Stimulated activated CD4-positive, alpha-beta T cell treated with anti-CD3 and anti-CD28 coated beads, Interleukin-2, amount 100 ng/mL, for 48 hours (primary cell): ENCODE results near the gene PWP1.
"Not testable (repeated sequence)": the region's sequence is repeated elsewhere in the genome, so short reads cannot be mapped to it uniquely, and the experiment has no call there.

Source experiments
- DNase-seq, 2 donors: peaks; one replicate each; pipeline ENCODE4 v3.0.0-alpha.2; 2020

The PWP1 gene

DNA sequence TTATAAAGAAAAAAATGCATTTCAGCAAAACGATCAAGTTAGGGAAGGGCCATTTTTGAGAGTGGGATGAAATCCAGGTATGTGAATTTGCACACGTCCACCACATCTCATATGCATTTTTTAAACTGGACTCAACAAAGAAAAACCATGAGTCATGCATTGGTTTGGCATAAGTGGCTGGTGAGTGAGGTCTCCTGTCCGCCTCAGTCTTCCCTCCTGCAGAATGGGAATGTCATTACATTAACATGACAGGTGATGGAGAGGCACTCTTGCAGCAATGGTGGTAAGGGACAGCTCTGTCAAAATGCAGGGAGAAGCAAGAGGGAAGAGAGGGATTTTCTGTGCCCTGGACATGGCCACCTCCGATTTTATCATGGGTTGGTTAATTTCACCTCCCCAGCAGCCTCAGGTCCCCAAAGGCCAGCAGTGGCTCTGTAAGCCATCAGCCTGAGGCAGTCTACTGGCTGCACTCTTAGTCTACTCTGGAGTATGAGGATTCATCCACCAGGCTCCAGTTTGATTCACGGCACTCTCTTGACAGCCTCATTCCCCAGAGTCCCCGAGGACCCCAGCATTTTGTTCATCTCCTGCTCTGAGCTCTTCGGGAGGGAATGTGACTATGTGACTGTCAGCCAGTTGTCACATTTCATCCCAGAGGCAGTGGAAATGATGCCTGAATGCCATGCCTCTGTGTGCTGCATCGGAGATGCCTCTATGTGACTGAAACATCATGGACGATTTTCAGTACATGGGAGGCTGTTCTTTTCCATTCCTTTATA lies 17.1 kb upstream of the PWP1 start:
- no peak for DNase-seq

DNA sequence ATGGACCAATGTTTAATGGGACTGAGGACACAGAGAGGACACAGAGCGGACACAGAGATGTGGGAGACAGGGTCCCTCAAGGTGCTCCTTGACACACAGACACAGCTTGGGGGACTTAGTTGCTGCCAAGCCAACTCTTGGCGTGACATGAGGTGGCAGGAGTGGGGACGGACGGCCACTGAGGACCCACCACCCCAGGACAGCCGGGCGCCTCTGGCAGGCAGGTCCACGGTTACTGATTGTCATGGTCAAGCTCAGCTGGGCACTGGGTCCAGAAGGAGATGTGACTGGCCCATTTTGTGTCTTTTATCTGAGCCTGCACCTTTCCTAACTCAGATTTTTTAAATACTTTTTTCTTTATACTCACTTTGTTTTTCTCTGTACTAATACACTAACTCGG lies 15.7 kb upstream of the PWP1 start:
- no peak for DNase-seq

DNA sequence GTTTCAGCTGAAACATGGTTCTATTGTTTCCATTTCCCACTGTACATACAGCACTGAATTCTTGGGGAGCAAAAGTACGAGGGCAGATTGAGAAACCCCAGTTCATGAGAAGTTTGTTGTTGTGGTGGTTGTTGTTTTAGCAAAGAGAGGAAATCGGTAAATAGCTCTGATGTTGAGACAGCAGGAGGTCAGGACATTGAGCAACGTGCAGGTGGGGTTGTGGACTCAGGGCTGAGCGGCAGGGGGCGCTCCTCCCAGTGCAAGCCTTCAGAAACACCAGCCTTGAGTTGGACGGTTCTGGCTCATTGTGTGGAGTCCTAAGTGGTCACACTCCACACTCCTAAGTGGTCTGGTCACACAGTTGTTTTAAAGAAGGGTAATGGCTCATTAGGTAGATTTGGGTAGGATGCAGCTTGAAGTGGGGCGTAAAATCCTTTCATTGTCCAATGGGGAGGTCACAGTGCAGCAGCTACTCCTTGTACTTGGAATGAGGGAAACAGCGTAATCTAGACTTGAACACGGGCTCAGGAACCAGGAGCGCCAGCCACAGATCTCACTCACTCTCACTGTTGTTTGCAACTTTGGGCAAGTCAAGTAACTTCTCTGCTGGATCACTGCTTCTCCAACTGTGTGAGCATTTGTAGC lies 14.5 kb upstream of the PWP1 start:
- peak; percentile 28 to 37 for DNase-seq

DNA sequence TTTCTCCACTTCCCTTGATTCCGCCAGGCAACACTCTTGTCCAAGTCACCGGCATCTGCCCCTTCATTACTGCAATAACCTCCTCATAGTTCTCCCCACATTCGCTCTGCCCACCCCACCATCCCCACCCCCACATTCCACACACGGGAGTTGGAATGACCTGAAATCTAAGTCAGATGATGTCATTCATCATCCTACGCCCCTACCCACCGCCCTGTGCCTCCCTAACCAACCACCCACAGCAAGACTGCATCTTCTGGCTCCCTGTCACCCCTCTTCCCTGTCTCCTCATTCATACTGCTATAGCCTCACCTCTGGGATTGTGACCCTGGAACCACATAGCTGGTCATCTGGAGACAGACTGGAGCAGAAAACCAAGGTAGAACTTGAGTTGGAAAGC lies 7.9 kb upstream of the PWP1 start:
- no peak for DNase-seq

DNA sequence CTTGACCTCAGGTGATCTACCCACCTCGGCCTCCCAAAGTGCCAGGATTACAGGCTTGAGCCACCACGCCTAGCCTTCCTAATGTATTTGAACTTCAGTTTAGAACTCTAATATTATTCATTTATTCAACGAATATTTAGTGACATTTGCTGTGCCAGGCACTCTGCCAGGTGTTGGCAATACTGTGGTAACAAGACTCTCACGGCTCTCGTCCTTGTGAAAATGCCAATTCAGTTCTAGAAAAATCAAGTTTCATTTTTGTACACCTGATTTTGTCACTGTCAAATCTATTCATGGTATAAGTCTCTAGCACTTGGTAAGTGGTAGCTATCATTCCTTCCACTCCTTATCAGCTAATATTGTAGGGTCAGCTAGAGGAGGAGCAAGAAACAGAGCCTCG lies 6.3 kb upstream of the PWP1 start:
- no peak for DNase-seq

DNA sequence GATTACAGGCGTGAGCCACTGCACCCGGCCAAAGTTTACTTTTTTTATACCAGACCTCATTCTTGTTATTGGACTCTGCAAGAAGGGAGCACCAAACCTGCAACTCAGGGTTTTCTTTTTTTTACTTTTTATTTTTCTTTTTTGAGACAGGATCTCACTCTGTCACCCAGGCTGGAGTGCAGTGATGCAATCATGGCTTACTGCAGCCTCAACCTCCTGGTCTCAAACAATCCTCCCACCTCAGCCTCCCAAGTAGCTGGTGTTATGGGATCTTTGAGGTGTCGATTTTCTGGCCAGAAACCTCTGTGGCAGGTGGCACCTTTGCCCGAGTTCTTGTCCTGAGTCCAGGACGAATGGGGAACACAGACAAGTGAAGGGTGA lies 4.2 kb upstream of the PWP1 start:
- no peak for DNase-seq

DNA sequence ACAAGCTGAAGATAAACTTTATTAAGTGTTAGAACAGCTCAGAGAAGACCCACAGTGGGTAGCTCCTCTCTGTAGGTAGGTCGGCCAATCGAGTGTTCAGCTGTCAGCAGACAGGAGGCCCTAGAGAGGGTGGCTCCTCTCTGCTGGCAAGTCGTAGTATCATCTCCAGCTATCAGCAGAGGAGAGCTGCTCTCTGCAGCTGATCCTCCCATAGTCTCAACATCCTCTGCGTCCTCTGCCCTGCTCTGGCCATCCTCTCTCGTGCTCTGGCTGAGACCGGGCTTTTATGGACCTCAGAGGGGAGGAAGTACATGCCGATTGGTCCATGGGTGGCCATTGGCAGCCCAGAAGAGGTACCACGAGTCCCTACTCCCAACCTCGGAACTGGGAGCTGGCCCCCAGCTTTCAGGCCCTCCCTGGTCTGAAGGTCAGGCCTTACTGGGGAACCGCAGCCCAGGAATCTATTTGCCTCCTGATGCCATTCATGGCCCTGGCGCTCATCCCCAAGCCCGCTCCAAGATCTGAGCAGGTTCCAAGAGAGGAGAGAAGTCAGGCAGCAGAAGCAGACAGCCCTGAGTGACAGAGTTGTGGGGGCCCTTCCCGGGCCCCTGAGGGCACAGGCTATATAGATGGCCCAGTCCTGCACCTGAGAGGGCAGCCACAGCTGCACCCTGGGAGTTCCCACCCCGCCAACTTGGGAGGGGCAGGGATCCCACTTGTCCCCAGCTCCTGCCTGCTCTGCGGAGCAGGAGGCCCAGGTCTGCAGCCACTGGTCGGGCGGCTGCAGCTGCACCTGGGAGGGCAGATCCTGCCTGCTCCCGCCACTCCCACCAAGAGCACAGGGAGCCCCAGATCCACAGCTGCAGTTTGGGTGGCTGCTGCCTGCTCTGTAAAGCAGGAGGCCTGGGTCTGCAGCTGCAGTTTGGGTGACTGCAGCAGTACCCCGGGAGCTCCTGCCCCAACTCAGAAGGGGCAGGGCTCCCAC lies 3.5 kb upstream of the PWP1 start:
- DNase-seq = no peak

DNA sequence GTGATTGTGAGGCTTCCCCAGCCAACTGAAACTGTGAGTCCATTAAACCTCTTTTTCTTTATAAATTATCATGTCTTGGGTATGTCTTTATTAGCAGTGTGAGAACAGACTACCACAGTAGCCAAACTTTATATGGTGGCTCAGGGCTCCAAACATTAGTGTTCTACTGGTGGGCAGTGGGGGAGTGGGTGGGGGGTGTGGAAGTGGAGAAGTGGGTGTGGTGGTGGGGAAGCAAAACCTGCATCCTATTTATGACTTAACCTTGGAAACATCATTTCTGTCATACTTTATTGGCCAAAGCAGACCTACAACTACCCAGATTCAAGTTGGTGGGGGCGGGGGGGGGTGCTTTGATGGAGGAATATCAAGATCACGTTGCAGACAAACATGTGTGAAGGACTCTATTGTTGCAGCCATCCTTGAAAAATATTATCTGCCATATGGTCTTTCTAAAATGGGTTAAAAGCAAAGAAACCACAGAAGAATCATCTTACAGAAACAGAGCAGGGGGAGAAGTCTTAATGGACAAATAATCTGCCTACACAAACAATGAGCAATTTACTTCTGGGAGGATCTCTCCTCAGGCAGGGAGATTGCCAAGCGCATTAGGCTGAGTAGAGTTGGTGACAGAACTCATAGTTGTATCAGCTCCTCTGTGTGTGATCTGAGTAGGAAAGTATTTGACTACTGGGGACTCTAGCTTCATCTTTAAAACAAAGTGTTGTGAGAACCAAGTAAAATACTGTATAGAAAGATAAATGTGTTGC lies 1.4 kb upstream of the PWP1 start:
- DNase-seq = no peak

DNA sequence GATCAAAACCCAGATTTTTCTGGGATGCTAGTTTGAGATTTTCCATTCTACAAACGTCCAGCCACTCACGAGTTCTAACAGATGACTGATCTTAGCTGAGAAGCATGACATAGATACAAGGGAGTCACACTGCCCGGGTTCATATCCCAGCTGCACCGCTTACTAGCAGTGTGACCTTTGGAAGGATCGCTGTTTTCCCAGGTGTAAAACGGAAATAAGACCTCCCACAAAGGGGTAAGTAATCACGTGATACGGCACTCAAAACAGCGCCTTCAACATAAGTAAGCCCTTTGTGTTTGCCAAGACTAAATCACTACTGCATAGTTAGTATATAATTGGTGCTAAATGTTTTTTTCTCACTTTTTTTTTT lies 624 bp upstream of the PWP1 start:
- peak; percentile 15 to 22 for DNase-seq

DNA sequence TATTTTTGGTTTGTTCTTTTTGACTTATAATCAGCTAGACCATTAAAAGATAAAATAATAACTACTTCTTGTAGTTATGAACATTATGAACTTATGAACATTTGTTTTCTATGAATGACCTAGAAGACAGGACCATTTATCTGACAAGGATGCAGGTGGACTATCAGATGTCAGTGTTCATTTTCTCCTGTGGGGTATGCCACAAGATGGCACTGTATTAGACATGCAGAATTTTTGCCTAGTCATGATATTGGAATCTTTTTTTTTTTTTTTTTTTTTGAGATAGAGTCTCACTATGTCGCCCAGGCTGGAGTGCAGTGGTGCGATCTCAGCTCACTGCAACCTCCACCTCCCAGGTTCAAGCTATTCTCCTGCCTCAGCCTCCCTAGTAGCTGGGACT lies 10.2 kb downstream of the PWP1 start:
- not testable (repeated sequence) for DNase-seq

DNA sequence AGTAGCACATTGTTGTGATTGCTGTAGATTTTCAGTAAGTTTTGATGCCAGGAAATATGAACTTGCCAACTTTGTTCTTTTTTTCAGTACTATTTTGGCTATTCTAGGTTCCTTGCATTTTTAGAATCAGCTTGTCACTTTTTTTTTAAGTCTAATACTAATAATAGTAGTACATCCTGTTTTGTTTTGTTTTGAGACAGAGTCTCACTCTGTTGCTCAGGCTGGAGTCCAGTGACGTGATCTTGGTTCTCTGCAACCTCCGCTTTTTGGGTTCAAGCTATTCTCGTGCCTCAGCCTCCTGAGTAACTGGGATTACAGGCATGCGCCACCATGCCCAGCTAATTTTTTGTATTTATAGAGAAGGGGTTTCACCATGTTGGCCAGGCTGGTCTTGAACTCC lies 16.5 kb downstream of the PWP1 start:
- no peak for DNase-seq

DNA sequence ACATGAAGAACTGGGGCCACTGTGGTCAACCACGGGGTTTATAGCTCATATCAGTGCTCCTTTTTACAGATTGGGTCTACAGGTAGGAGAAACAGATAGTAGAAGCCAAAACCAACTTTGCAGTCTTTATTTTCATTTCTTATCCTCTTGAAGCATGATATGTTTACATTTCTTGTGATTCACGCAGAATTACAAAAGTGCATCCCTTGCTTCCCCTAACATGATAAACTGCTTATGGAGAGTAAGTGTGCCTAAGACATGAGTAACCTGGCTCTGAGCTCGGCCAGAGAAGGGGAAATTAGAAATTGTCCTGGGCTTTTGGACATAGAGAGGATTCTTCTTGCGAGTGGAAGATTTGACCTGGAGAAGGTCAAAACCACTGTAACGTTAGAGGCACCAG lies 18.4 kb downstream of the PWP1 start:
- DNase-seq = no peak

DNA sequence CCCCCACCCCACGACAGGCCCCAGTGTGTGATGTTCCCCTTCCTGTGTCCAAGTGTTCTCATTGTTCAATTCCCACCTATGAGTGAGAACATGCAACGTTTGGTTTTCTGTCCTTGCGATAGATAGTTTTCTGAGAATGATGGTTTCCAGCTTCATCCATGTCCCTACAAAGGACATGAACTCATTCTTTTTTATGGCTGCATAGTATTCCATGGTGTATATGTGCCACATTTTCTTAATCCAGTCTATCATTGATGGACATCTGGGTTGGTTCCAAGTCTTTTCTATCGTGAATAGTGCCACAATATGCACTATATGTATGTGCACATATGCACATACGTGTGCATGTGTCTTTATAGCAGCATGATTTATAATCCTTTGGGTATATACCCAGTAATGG lies 19.9 kb downstream of the PWP1 start:
- DNase-seq = not testable (repeated sequence)

DNA sequence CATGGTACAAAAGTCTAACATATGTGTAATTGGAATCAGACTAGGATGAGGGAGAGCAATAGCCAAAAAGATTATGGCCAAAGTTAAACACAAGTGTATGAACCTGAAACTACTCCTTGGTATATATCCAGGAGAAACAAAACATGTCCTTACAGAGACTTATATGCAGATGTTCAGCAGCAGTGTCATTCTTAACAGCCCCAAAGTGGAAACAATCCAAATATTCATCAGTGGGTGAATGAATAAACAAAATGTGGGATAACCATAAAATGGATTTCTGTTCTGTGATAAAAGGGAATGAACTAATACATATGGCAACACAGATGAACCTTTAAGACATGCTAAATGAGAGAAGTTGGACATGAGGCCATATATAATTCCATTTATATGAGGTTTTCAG lies 30.2 kb downstream of the PWP1 start:
- no peak for DNase-seq

DNA sequence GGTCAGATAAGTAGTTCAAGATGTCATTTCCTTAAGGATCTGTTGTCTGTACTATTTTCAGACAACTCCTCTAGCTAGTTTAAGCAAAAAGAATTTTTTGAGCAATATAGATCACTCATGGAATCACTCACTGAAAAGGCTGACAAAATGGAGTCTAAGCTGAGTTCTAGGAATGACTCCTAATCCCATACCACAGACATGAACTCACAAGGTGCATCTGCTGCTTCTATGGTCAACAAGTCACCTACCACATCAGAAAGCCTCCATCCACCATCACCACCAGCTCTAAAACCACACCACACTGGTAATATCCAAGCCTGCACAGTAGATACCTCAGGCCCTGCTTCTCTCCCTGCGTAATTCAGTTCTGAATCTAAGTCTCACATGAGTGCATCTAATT lies 33.0 kb downstream of the PWP1 start:
- DNase-seq = no peak

DNA sequence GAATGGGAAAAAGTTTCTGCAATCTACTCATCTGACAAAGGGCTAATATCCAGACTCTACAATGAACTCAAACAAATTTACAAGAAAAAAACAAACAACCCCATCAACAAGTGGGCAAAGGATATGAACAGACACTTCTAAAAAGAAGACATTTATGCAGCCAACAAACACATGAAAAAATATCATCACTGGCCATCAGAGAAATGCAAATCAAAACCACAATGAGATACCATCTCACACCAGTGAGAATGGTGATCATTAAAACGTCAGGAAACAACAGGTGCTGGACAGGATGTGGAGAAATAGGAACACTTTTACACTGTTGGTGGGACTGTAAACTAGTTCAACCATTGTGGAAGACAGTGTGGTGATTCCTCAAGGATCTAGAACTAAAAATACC lies 41.7 kb downstream of the PWP1 start:
- DNase-seq = not testable (repeated sequence)

DNA sequence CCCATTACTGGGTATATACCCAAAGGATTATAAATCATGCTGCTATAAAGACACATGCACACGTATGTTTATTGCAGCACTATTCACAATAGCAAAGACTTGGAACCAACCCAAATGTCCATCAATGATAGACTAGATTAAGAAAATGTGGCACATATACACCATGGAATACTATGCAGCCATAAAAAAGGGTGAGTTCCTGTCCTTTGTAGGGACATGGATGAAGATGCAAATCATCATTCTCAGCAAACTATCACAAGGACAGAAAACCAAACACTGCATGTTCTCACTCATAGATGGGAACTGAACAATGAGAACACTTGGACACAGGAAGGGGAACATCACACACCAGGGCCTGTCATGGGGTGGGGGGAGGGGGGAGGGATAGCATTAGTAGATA lies 42.1 kb downstream of the PWP1 start:
- not testable (repeated sequence) for DNase-seq

DNA sequence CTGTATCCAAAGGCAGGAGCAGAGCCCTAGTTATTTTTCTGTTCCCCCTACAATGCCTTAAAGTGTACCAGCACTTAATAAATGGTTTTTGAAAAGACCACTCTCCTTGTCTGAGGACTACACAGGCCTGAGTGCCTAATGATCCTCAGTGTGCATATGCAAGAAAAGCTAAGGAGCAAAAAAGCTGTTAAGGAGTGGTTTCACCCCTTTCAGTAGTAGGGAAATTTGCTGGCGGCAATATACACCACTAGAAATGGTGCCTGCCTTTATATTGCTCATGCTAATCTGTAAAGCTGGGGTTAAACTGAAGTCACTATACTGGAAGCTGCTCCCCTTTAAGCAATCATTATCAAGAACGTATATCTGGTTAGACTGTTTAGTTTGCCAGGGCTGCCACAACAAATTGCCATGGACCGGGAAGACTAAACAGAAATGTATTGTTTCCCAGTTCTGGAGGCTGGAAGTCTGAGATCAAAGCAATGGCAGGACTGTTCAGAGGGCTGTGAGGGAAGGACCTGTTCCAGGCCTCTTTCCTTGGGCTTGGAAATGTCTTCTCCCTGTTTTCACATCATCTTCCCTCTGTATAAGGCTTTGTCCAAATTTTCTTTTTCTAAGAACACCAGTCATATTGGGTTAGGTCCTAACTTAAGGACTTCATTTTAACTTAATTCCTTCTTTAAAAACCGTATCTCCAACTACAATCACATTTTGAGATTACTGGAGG lies 45.2 kb downstream of the PWP1 start:
- no peak for DNase-seq

DNA sequence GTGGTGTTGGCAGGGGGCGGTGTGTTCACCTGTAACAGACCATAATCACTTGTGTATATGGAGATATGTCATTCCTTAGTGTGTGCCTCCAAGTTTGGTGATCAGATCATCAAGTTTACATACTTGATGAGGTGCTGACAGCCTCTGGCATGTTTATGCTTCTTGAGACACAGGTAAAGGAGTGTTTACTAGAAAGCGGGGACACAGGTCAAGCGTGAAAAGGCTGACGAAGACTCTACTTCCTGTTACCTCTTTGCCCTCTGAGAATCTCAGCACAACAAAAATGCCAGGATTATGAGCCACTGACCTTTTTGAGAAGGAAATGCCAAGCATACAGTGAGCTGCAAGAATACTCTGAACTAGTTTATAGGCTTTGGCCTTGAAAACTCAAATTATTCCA lies 45.8 kb downstream of the PWP1 start:
- DNase-seq = no peak

DNA sequence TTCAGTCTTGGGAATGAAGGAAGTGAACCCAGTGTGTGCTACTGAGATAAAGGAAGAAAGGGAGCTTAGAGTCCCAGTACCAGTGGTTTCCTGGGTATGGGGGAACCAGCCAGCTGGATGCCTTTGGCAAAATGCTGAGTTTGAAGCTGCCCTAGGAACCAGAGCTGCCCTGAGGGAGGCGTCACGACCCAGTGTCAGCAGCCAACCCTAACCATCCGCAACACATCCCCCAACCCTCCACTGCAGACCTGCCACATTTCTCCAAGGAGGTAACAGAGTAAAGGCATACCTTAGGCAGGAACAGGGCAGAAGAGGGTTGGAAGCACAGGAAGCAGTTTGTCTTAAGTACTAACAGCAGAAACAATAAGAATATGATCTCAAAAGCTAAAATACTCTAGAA lies 46.8 kb downstream of the PWP1 start:
- no peak for DNase-seq

DNA sequence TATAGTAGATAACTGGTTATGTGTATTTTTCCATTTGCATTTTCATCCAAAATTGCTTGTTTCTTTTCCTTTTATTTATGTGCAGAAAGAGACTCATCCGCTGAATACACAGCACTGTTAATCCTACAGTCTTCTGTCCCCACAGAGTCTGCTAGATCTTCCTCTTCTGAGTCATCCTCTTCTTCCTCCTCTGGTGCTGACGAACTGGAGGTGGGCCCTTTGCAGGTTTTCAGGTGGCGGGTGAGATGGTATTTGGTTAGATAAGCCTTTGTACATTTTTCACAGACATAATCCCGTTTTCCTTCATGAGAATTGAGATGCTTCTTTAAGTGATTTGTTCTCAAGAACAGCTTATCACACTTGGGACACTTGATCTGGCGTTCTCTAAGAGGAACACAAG lies 48.5 kb downstream of the PWP1 start:
- DNase-seq = no peak

DNA sequence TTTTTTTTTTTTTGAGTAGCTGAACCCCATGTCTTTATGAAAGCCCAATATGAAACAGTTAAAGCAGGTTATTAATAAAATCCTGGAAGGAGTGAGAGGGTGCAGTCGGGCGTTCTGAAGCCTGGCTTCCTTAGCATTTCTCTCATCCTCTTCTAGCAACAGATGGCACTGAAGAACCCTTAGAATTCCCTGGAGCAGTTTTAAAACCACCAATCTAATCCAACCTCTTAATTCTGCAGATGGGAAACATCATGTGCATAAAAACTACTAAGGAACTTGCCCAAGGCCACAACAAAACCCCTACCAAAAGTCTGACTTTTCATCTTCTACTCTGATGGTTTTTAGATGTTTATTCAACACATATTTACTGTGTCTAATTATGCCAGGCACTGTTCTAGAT lies 50.2 kb downstream of the PWP1 start:
- no peak for DNase-seq
